ENCODE measurements around the gene CENPP.

Gene CENPP

GRCh38 chr9:92474587-92474986, 148.8 kb downstream of the CENPP start:
- Histone ChIP-seq H3K79me2 (ENCODE audit: control insufficient read depth, insufficient read depth, low read length, unreplicated experiment) (no peaks in the 10 kb centered on the region), H2AFZ (ENCODE audit: low read length, unreplicated experiment) (no peak overlapping the region), H3K27me3 (ENCODE audit: insufficient read depth, low read length) (no peaks in the 10 kb centered on the region), H3K36me3 (ENCODE audit: insufficient read depth, low read length) (no peaks in the 10 kb centered on the region), H3K27ac (ENCODE audit: low read depth, low read length) (no peak overlapping the region), H3K4me1 (ENCODE audit: control insufficient read depth, insufficient read depth, low read length, unreplicated experiment) (no peaks in the 10 kb centered on the region), H3K4me3 (ENCODE audit: low read depth, low read length) (no peak overlapping the region)

- Histone ChIP-seq H3K79me2 (ENCODE audit: control insufficient read depth, insufficient read depth, low read length, unreplicated experiment) (no peaks in the 10 kb centered on the region), H3K27me3 (ENCODE audit: insufficient read depth, low read length) (no peaks in the 10 kb centered on the region), H3K4me3 (ENCODE audit: low read depth, low read length) (no peak overlapping the region), H3K4me1 (ENCODE audit: control insufficient read depth, insufficient read depth, low read length, unreplicated experiment) (peaks cover 21% of the 10 kb centered on the region), H2AFZ (ENCODE audit: low read length, unreplicated experiment) (no peak overlapping the region), H3K36me3 (ENCODE audit: insufficient read depth, low read length) (no peaks in the 10 kb centered on the region), H3K27ac (ENCODE audit: low read depth, low read length) (no peak overlapping the region)
These were observed 151.2 kb downstream of the CENPP start for GRCh38 chr9:92476962-92477361.

- H3K27ac ChIP-seq (ENCODE audit: low read depth, low read length) = no peak overlapping the region
- H3K4me3 ChIP-seq (ENCODE audit: low read depth, low read length) = no peak overlapping the region
- H3K79me2 ChIP-seq (ENCODE audit: control insufficient read depth, insufficient read depth, low read length, unreplicated experiment) = no peaks in the 10 kb centered on the region
- H3K4me1 ChIP-seq (ENCODE audit: control insufficient read depth, insufficient read depth, low read length, unreplicated experiment) = peaks cover 31% of the 10 kb centered on the region
- H2AFZ ChIP-seq (ENCODE audit: low read length, unreplicated experiment) = no peak overlapping the region
- H3K36me3 ChIP-seq (ENCODE audit: insufficient read depth, low read length) = no peaks in the 10 kb centered on the region
- no peaks in the 10 kb centered on the region for H3K27me3 ChIP-seq (ENCODE audit: insufficient read depth, low read length)
These were observed 153.0 kb downstream of the CENPP start for GRCh38 chr9:92478783-92479182.

DNA sequence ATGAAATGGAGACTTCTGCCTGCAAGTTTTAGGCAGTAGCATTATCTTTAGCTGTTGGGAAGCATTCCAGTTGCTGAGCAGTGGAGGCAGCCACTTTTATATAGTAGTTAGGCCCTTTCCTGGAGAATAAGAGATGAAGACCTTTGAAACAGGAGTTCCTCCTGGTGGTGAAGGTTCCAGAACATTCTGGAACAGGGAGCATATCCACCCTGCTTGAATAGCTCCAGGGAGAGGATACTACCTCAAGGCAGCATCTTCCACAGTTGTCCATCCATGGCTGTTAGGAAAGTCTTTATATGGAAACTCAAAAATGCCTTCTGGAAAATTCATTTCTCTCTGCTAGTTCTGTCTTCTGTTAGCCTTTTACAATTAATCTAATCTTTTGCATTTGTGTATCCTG, 153.6 kb downstream of the CENPP start:
- no peaks in the 10 kb centered on the region for H3K27me3 ChIP-seq (ENCODE audit: insufficient read depth, low read length)
- no peak overlapping the region for H3K4me3 ChIP-seq (ENCODE audit: low read depth, low read length)
- no peaks in the 10 kb centered on the region for H3K36me3 ChIP-seq (ENCODE audit: insufficient read depth, low read length)
- no peak overlapping the region for H3K27ac ChIP-seq (ENCODE audit: low read depth, low read length)
- H3K79me2 ChIP-seq (ENCODE audit: control insufficient read depth, insufficient read depth, low read length, unreplicated experiment) = no peaks in the 10 kb centered on the region
- no peak overlapping the region for H2AFZ ChIP-seq (ENCODE audit: low read length, unreplicated experiment)
- peaks cover 37% of the 10 kb centered on the region for H3K4me1 ChIP-seq (ENCODE audit: control insufficient read depth, insufficient read depth, low read length, unreplicated experiment)

GRCh38 chr9:92480291-92480771, 154.6 kb downstream of the CENPP start:
- peaks cover 38% of the 10 kb centered on the region for H3K4me1 ChIP-seq (ENCODE audit: control insufficient read depth, insufficient read depth, low read length, unreplicated experiment)
- no peaks in the 10 kb centered on the region for H3K27me3 ChIP-seq (ENCODE audit: insufficient read depth, low read length)
- H3K27ac ChIP-seq (ENCODE audit: low read depth, low read length) = peak overlapping the region; percentile 33; the same call in 1 of the 2 replicates
- peak overlapping the region; percentile 75 for H2AFZ ChIP-seq (ENCODE audit: low read length, unreplicated experiment)
- peak overlapping the region; percentile 52; the same call in 1 of the 2 replicates for H3K4me3 ChIP-seq (ENCODE audit: low read depth, low read length)
- H3K79me2 ChIP-seq (ENCODE audit: control insufficient read depth, insufficient read depth, low read length, unreplicated experiment) = no peaks in the 10 kb centered on the region
- H3K36me3 ChIP-seq (ENCODE audit: insufficient read depth, low read length) = no peaks in the 10 kb centered on the region

- H2AFZ ChIP-seq (ENCODE audit: low read length, unreplicated experiment) = peak overlapping the region; percentile 75
- H3K27me3 ChIP-seq (ENCODE audit: insufficient read depth, low read length) = no peaks in the 10 kb centered on the region
- no peaks in the 10 kb centered on the region for H3K36me3 ChIP-seq (ENCODE audit: insufficient read depth, low read length)
- H3K4me3 ChIP-seq (ENCODE audit: low read depth, low read length) = peak overlapping the region; percentile 52; the same call in 1 of the 2 replicates
- no peaks in the 10 kb centered on the region for H3K79me2 ChIP-seq (ENCODE audit: control insufficient read depth, insufficient read depth, low read length, unreplicated experiment)
- peaks cover 38% of the 10 kb centered on the region for H3K4me1 ChIP-seq (ENCODE audit: control insufficient read depth, insufficient read depth, low read length, unreplicated experiment)
- H3K27ac ChIP-seq (ENCODE audit: low read depth, low read length) = peak overlapping the region; percentile 33; the same call in 1 of the 2 replicates
These were observed 155.4 kb downstream of the CENPP start for GRCh38 chr9:92480986-92481633.

DNA sequence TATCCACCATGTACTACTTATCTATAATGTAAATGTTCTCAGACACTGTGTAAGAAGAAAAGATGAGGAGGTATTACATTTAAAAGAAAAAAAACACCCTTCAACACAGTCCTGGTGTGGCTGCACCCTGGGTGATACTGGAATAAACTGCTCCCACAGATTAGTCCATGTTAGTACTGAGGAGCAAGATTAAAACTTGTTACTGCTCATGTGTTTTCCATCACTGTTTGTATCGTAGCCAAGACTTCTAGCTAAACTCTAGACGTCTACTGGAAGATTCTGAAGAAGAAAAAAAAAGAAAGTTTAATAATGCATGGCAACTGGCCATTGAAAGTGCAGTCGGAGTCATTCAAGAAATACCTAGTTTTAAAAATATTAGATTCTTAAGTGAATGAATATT, 156.6 kb downstream of the CENPP start, which contains the start of gene ASPN:
Gene ASPN, minus strand, starts transcription at position 178 of the 400 bp plus-strand sequence.
- no peak within 1 kb of the TSS for H2AFZ ChIP-seq (ENCODE audit: low read length, unreplicated experiment)
- H3K27ac ChIP-seq (ENCODE audit: low read depth, low read length) = no peak within 1 kb of the TSS
- no peaks in the 10 kb centered on the region for H3K36me3 ChIP-seq (ENCODE audit: insufficient read depth, low read length)

DNA sequence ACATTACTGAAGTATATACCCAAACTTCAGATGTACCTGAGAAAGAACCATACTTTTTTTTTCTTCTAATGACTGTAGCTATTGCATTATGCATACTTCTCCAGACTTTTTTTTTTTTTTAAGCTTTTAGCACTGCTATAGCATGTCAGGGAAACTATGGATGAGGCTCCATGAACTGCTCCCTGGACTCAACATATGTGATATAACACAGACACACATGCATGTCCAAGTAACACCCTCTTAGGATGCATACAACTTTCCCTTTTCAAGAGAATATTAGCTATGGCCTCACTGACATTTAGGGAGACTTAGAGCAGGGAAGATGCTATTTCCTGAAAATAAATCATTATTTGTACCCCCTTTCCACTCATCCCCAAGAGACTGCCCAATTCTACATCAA, 157.1 kb downstream of the CENPP start:
- Histone ChIP-seq H3K79me2 (ENCODE audit: control insufficient read depth, insufficient read depth, low read length, unreplicated experiment) (no peaks in the 10 kb centered on the region), H3K27me3 (ENCODE audit: insufficient read depth, low read length) (no peaks in the 10 kb centered on the region), H3K4me1 (ENCODE audit: control insufficient read depth, insufficient read depth, low read length, unreplicated experiment) (peaks cover 38% of the 10 kb centered on the region)

More for the DNA sequence above, 156.6 kb downstream of the CENPP start, which contains the start of gene ASPN:
- H3K27me3 ChIP-seq (ENCODE audit: insufficient read depth, low read length) = no peaks in the 10 kb centered on the region
- H3K4me1 ChIP-seq (ENCODE audit: control insufficient read depth, insufficient read depth, low read length, unreplicated experiment) = peaks cover 38% of the 10 kb centered on the region
- peak within 1 kb of the TSS; percentile 52; the same call in 1 of the 2 replicates for H3K4me3 ChIP-seq (ENCODE audit: low read depth, low read length)
- H3K79me2 ChIP-seq (ENCODE audit: control insufficient read depth, insufficient read depth, low read length, unreplicated experiment) = no peaks in the 10 kb centered on the region

GRCh38 chr9:92483627-92484545, 158.1 kb downstream of the CENPP start:
- no peak overlapping the region for H3K4me3 ChIP-seq (ENCODE audit: low read depth, low read length)
- no peaks in the 10 kb centered on the region for H3K36me3 ChIP-seq (ENCODE audit: insufficient read depth, low read length)
- no peaks in the 10 kb centered on the region for H3K79me2 ChIP-seq (ENCODE audit: control insufficient read depth, insufficient read depth, low read length, unreplicated experiment)
- H3K27me3 ChIP-seq (ENCODE audit: insufficient read depth, low read length) = no peaks in the 10 kb centered on the region
- H3K27ac ChIP-seq (ENCODE audit: low read depth, low read length) = no peak overlapping the region
- peaks cover 43% of the 10 kb centered on the region for H3K4me1 ChIP-seq (ENCODE audit: control insufficient read depth, insufficient read depth, low read length, unreplicated experiment)
- no peak overlapping the region for H2AFZ ChIP-seq (ENCODE audit: low read length, unreplicated experiment)

More for the DNA sequence above, 157.1 kb downstream of the CENPP start:
- Histone ChIP-seq H2AFZ (ENCODE audit: low read length, unreplicated experiment) (no peak overlapping the region), H3K27ac (ENCODE audit: low read depth, low read length) (no peak overlapping the region), H3K4me3 (ENCODE audit: low read depth, low read length) (no peak overlapping the region), H3K36me3 (ENCODE audit: insufficient read depth, low read length) (no peaks in the 10 kb centered on the region)

DNA sequence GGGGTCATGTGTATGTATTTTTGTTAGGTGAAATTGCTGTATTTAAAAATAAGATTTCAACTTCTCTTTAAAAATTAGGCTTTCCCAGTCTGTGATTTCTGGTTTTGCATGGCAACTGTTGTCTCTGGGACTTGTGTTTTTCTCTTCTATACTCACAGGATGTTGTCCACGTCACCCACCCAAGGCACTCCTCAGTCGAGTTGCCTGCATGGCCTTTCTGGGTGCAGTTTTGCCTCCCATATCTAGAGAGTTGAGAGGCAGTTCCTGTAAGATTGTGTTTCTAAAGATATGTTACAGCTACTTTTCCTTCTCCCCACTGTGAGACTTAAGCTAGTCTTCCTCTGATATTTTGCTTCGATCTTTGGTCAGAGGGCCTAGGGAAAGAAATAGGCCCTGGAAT, 158.8 kb downstream of the CENPP start:
- Histone ChIP-seq H3K79me2 (ENCODE audit: control insufficient read depth, insufficient read depth, low read length, unreplicated experiment) (no peaks in the 10 kb centered on the region), H3K4me3 (ENCODE audit: low read depth, low read length) (no peak overlapping the region), H3K27me3 (ENCODE audit: insufficient read depth, low read length) (no peaks in the 10 kb centered on the region), H3K4me1 (ENCODE audit: control insufficient read depth, insufficient read depth, low read length, unreplicated experiment) (peaks cover 47% of the 10 kb centered on the region), H2AFZ (ENCODE audit: low read length, unreplicated experiment) (no peak overlapping the region), H3K27ac (ENCODE audit: low read depth, low read length) (no peak overlapping the region), H3K36me3 (ENCODE audit: insufficient read depth, low read length) (no peaks in the 10 kb centered on the region)
